ENCODE data around the gene LCP1.
A peak's percentile ranks its signal among the peaks of the same experiment; 100 is the strongest.

Gene LCP1

DNA sequence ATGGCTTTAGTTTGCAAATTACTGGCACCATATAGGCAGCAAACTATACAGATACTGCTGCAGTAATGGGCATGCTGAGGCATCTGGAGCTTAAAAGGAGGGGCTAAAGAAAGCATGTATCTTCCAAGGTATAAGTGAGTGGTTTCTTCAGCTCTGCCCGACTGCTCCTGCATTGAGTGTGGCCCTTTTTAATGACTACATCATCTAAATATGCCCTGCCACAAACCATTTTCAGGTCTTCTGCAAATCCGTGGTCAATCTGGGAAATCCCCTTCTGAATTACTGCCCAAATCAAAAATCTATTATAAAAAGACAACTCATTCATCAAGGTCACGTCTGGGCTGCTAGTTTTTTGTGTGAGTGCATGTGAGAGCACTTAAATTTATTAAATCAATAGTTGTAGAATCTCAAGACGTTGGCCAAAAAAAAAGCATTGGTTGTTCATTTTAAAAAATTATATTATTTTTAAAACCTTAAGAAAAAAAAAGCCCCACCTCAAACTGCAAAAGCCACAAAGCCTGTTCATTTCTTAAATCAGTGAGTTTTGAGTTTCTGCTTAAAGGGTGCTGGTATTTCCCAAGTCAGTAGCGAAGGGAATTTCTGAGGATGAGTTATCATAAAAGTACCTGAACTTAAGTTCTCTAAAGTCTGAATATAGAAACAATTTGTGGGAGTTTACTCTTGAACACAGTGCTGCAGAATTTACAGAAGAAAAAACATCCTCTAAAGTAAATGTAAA, 16.3 kb downstream of the LCP1 start:
- TF ChIP-seq, protein P1, sequence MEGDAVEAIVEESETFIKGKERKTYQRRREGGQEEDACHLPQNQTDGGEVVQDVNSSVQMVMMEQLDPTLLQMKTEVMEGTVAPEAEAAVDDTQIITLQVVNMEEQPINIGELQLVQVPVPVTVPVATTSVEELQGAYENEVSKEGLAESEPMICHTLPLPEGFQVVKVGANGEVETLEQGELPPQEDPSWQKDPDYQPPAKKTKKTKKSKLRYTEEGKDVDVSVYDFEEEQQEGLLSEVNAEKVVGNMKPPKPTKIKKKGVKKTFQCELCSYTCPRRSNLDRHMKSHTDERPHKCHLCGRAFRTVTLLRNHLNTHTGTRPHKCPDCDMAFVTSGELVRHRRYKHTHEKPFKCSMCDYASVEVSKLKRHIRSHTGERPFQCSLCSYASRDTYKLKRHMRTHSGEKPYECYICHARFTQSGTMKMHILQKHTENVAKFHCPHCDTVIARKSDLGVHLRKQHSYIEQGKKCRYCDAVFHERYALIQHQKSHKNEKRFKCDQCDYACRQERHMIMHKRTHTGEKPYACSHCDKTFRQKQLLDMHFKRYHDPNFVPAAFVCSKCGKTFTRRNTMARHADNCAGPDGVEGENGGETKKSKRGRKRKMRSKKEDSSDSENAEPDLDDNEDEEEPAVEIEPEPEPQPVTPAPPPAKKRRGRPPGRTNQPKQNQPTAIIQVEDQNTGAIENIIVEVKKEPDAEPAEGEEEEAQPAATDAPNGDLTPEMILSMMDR (IDR thresholded peaks at IDR 0.05), result no peak

DNA sequence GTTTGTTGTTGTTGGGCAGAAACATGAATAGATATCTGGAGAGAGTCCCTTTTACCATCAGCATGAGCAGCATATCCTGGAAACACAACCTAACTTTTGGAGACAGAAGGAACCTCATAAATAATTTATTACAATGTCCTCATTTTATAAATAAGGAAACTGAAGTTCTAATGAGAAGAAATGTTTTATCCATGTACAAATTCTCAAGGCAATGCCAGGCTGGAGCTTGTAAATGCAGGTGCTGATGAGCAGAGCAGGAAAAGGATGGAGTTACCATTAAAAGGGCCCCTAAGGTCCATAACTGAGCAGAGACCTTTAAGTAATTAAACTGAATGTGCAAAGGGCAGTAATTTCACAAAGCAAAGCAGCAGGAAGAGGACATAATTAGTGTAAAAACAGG, 17.3 kb downstream of the LCP1 start:
- TF ChIP-seq, protein P1 (IDR thresholded peaks at IDR 0.05), result no peak

DNA sequence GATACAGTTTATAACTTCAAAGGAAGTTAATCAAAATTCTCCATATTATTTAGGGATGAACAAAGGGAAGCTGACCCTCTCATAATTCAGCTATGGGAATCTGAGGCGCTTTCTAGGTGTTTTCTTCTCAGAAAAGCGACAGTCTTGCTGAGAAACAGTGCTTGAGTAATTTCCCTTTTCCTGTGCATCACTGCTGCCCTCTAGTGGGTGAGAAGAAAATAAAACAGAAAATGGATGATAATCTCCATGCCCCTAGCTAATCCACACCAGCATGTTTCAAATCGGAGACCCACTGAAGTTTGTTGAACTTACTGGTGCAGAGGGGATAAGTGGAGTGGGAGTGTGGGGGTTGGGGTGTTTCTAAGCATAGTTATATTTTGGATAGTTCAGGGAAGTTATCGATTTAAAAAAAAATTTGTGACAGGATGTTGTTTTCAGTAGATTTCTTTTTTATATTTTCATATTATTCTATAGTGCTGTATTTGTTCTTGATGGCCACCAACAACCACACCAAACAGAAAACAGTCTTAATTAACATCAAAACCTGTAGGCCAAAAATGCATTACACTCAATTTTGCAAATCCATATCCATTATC, 21.4 kb downstream of the LCP1 start:
- TF ChIP-seq, protein P1 (IDR thresholded peaks at IDR 0.05), result peak; percentile 68

DNA sequence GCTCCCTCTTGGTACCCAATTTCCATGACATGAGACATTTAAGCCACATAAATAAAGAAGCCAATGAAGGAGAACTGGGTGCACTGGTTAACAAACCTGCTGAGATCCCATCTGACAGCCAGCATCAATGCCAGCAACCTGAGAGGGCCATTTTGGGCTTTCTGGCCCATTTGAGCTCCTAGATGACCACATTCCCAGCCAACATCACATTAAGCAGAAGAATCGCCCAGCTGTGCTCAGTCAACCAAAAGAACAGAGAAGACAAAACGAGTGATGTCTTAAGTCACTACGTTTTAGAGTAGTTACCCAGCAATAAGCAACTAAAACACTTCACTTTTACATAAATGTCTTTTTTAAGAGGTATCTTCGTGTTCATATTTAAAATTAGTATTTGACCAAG, 21.9 kb downstream of the LCP1 start:
- TF ChIP-seq, protein P1 (IDR thresholded peaks at IDR 0.05), result no peak

DNA sequence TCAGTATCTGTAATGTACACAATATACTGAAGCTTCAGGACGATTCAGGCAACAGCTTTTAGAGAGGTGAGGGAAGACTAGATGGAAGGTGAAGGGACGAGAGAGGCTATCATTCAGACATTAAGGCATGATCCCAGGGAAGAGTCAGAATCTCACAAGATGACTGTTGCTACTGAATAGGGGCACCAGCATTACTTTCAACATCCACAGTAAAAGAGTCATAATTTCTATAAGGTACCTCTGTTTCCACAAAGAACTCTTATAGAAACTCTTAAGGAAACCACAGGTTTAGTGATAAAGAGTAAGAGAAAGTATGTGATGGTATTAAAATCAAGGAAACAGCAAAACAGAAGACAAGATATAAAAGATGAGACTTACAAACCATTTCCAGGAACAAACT, 23.0 kb downstream of the LCP1 start:
- TF ChIP-seq, protein P1 (IDR thresholded peaks at IDR 0.05), result no peak

DNA sequence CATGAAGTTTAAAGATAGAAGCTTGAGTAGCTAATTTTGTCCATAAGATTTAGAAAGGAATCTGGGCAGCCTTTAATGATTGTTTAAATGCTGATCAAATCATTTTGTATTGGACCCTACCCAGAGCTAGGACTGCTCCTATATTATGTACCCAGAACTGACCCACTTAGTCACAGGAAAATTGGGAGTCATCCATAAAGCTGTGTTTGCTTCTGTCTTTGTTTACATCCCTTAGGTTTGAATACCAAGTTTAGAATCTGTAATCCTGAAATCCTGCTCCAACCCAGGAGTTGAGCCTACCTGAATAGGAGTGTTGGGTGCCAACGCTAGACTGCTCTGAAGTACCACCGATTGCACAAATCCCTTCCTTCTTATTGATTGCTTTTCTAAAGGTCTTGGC, 23.8 kb downstream of the LCP1 start:
- TF ChIP-seq, protein P1 (IDR thresholded peaks at IDR 0.05), result no peak

DNA sequence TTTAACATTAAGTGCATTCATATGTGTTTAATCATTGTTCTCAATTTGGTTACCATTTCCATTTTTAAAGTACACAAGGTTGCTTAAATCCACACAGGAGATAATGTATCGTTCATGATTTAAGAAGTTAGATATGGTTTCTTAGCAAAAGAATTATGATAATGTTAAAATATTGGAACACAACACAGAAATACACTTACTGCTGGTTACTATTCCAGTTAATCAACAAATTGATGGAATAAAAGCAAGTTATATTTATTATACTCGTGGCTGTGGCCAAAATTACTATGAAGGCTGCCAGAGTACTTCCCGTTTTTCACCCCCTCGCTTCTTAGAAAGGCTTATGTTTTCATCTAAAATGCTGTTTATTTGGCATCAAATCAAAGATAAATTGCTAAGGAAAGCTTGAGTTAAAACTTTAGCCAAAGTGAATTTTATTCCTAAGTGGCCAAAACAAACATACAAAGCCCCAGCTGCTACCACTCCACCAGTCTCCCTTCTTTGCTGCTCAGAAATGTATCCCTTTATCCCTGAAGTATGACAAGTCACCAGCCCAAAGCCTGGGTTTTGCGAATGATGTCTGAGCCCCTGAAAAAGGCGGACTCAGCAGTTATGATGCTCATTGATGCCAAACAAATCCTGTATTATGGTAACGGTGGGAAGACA, 27.7 kb downstream of the LCP1 start:
- TF ChIP-seq, protein P1 (IDR thresholded peaks at IDR 0.05), result no peak

All from LNCAP (cell line).